K562 treated with DMSO at 1 percent for 12 hours (cell line): Measurements from ENCODE around the gene SMIM30. TPM values are rescaled to one million over a fixed set of nuclear protein-coding genes. Genes with fewer than 3 reads are reported as not detected.

Experiments
- total RNA-seq: library from RNA; unstranded; fragments of 300-600 nt; gene quantifications from 2 replicates; pipeline ENCODE4 v1.2.3, GENCODE V29; 2022; ENCODE audit not compliant: insufficient read depth

Gene SMIM30
- 90.2 and 125 TPM in 2 replicates for total RNA-seq

DNA sequence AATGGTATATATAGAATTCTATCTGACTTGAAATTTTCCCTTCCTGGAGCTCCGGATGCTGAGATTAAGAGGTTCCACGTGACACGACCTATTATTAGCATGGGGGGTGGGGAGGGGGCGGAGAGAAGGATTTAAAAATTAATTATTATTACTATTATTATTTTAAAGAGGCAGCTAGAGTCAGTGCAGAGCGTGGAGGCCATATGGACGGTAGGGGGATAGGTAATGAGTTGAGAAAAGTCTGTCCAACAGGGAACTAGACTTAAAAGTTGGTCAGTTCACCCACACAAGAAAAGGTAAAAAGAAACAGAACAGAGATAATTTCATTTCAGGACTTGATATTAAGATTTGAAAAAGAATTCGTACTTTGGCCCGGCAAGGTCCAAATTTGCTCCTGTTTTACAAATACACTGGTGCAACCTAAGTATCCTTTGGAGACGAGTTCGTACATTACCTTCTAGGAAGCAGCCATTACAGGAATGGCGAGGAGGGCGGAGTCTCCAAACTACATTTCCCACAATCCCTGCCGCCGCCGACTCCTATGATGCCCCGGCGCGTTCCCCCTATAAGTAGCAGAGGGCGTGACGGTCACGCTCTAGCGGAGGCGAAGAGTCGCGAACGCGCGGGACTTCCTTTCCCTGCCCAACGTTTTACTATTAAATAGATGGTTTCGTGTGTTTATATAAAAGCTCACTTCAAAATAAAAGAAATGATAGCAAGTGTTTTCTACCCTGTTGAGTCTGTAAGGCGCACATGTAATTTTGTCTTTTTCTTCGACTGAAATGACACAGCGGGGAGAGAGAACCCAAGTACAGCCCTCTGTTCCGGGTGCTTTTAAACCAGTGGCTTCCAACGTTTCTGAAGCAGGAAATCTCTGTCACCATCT lies at the start of gene SMIM30:
TSS of gene SMIM30 (minus strand) at position 481 of the 886 bp plus-strand sequence. CDS start 976 bp downstream, outside the sequence.

GRCh38 chr7:113086431-113086888 lies 31.9 kb downstream of the SMIM30 start, which contains the start of gene GPR85:
Gene GPR85 (minus strand): TSS chr7:113086827. CDS start chr7:113084721, 2,106 bp downstream.

Other genes with a start within 250 kb of the SMIM30 start
- 3.5 and 5.4 TPM in 2 replicates for gene GPR85, start 31.7 kb downstream of the SMIM30 start, total RNA-seq